Loucy (cell line): Measurements from ENCODE around the gene FBXO47.

Experiments used
- H2AFZ ChIP-seq: fragments of 200-600 bp; sonication (generic); 2 replicates; pipeline ENCODE4 v1.6.0; 2016; ENCODE audit warnings: antibody characterized with exemption, mild to moderate bottlenecking, low read length, moderate library complexity
- H3F3A ChIP-seq: fragments of 200-600 bp; 2 replicates; pipeline ENCODE4 v1.6.0; 2016; ENCODE audit warnings: antibody characterized with exemption, low read depth, mild to moderate bottlenecking
- H3K27me3 ChIP-seq: fragments of 200-600 bp; sonication (generic); 2 replicates; pipeline ENCODE4 v1.6.1; 2014; ENCODE audit warnings: low read length, mild to moderate bottlenecking; ENCODE audit not compliant: insufficient read depth, poor library complexity, severe bottlenecking
- H3K36me3 ChIP-seq: fragments of 200-600 bp; sonication (generic); 2 replicates; pipeline ENCODE4 v1.6.1; 2016; ENCODE audit warnings: low read length; ENCODE audit not compliant: insufficient read depth
- H3K4me1 ChIP-seq: fragments of 200-600 bp; sonication (generic); 2 replicates; pipeline ENCODE4 v1.5.1; 2014; ENCODE audit warnings: low read length, mild to moderate bottlenecking; ENCODE audit not compliant: insufficient read depth, poor library complexity, severe bottlenecking
- H3K4me2 ChIP-seq: fragments of 200-600 bp; sonication (generic); 2 replicates; pipeline ENCODE4 v1.6.0; 2014; ENCODE audit warnings: antibody characterized with exemption, low read length, low read depth, mild to moderate bottlenecking; ENCODE audit not compliant: poor library complexity, severe bottlenecking
- H3K4me3 ChIP-seq: fragments of 200-600 bp; sonication (generic); 2 replicates; pipeline ENCODE4 v1.5.1; 2014; ENCODE audit warnings: low read length, mild to moderate bottlenecking, mixed read lengths; ENCODE audit not compliant: poor library complexity, severe bottlenecking
- H3K79me2 ChIP-seq: fragments of 200-600 bp; sonication (generic); 2 replicates; pipeline ENCODE4 v1.6.1; 2014; ENCODE audit warnings: low read length; ENCODE audit not compliant: insufficient read depth
- H3K9ac ChIP-seq: fragments of 200-600 bp; sonication (generic); 2 replicates; pipeline ENCODE4 v1.6.0; 2014; ENCODE audit warnings: mild to moderate bottlenecking, low read depth, low read length, moderate library complexity; ENCODE audit not compliant: poor library complexity, severe bottlenecking
- H3K9me2 ChIP-seq: fragments of 200-600 bp; sonication (generic); replicated peaks from 2 replicates; pipeline ENCODE4 v1.6.1; 2016; ENCODE audit warnings: low read depth, low read length, mixed read lengths
- H3K9me3 ChIP-seq: fragments of 200-600 bp; sonication (generic); 2 replicates; pipeline ENCODE4 v1.6.1; 2014; ENCODE audit warnings: mild to moderate bottlenecking, antibody characterized with exemption, low read length, low read depth; ENCODE audit not compliant: insufficient read depth
- H4K20me1 ChIP-seq: fragments of 200-600 bp; sonication (generic); 2 replicates; pipeline ENCODE4 v1.6.0; 2014; ENCODE audit warnings: antibody characterized with exemption, low read length, mild to moderate bottlenecking; ENCODE audit not compliant: insufficient read depth, poor library complexity, severe bottlenecking
- EZH2phosphoT487 ChIP-seq: fragments of 200-600 bp; IDR thresholded peaks from 2 replicates; pipeline ENCODE4 v1.6.1; 2018; ENCODE audit warnings: antibody characterized with exemption, mild to moderate bottlenecking, moderate library complexity, borderline replicate concordance
- TF ChIP-seq, protein P1 (sequence below): fragments of 200-600 bp; sonication (generic); conservative IDR thresholded peaks from 2 replicates; pipeline ENCODE4 v1.5.1; 2014; ENCODE audit warnings: mild to moderate bottlenecking, antibody characterized with exemption, low read length

FBXO47 gene

DNA sequence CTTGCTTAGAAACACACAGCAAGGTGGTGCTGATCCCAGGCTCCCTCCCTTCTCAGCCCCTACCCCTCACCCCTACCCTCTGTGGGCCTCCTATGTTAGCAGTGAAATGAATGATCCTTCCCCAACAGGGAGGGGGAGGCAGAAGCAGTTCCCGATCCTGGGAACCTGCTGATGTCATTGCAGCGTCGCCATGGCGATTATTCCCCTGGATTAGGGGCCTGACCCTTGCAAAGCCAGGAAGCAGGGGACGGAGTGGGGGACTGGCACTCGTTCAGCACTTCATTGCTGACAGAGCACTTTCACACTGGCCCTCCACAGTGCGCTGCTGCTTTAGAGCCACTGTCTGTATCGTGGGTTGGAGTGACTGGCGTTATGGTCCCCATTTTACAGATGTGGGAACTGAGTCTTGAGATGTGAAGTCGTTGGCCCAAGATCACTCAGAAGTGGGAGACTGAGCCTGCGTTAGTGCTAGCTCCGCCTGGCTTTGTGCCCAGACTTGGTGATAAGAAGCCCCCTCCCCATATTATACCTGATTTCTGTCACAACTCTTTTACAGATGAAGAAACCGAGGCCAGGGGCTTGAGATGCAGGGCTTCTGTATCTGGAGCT lies 70.8 kb downstream of the FBXO47 start:
- Histone ChIP-seq H3K9me3 (no peaks in the 10 kb centered on the region), H3F3A (peaks cover 6% of the 10 kb centered on the region; the same call in 1 of the 2 replicates), H3K79me2 (peaks cover 38% of the 10 kb centered on the region), H3K27me3 (no peaks in the 10 kb centered on the region), H2AFZ (no peak overlapping the region), H3K9ac (peak overlapping the region; percentile 90), H3K36me3 (peaks cover 55% of the 10 kb centered on the region; the same call in 1 of the 2 replicates), H4K20me1 (no peaks in the 10 kb centered on the region), H3K4me1 (peaks cover 72% of the 10 kb centered on the region), H3K4me3 (no peak overlapping the region), H3K4me2 (peak overlapping the region; percentile 87), H3K9me2 (no peaks in the 10 kb centered on the region)
- TF ChIP-seq, protein P1, sequence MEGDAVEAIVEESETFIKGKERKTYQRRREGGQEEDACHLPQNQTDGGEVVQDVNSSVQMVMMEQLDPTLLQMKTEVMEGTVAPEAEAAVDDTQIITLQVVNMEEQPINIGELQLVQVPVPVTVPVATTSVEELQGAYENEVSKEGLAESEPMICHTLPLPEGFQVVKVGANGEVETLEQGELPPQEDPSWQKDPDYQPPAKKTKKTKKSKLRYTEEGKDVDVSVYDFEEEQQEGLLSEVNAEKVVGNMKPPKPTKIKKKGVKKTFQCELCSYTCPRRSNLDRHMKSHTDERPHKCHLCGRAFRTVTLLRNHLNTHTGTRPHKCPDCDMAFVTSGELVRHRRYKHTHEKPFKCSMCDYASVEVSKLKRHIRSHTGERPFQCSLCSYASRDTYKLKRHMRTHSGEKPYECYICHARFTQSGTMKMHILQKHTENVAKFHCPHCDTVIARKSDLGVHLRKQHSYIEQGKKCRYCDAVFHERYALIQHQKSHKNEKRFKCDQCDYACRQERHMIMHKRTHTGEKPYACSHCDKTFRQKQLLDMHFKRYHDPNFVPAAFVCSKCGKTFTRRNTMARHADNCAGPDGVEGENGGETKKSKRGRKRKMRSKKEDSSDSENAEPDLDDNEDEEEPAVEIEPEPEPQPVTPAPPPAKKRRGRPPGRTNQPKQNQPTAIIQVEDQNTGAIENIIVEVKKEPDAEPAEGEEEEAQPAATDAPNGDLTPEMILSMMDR: no peak
- TF ChIP-seq EZH2phosphoT487: no peak

- H3K4me2 ChIP-seq: no peak overlapping the region
Observed at GRCh38 chr17:38894276-38894675, 72.9 kb downstream of the FBXO47 start.

GRCh38 chr17:38893607-38894006 lies 73.6 kb downstream of the FBXO47 start:
- Histone ChIP-seq H3K9me3 (no peaks in the 10 kb centered on the region), H4K20me1 (peaks cover 11% of the 10 kb centered on the region), H3K4me2 (peak overlapping the region; percentile 43), H3K79me2 (peaks cover 56% of the 10 kb centered on the region), H3K9me2 (no peaks in the 10 kb centered on the region), H3F3A (no peaks in the 10 kb centered on the region), H3K9ac (peak overlapping the region; percentile 45), H3K4me3 (no peak overlapping the region), H3K27me3 (no peaks in the 10 kb centered on the region), H3K4me1 (peaks cover 45% of the 10 kb centered on the region), H2AFZ (no peak overlapping the region), H3K36me3 (peaks cover 84% of the 10 kb centered on the region; the same call in 1 of the 2 replicates)
- no peak for TF ChIP-seq EZH2phosphoT487
- TF ChIP-seq, protein P1: no peak

More at GRCh38 chr17:38894276-38894675, 72.9 kb downstream of the FBXO47 start:
- no peaks in the 10 kb centered on the region for H3F3A ChIP-seq
- H3K4me3 ChIP-seq: no peak overlapping the region
- H4K20me1 ChIP-seq: peaks cover 7% of the 10 kb centered on the region
- no peaks in the 10 kb centered on the region for H3K9me2 ChIP-seq
- H3K9ac ChIP-seq: no peak overlapping the region
- no peaks in the 10 kb centered on the region for H3K9me3 ChIP-seq
- TF ChIP-seq EZH2phosphoT487: no peak
- TF ChIP-seq, protein P1: no peak
- H3K79me2 ChIP-seq: peaks cover 49% of the 10 kb centered on the region
- H2AFZ ChIP-seq: no peak overlapping the region
- H3K27me3 ChIP-seq: no peaks in the 10 kb centered on the region
- peaks cover 77% of the 10 kb centered on the region; the same call in 1 of the 2 replicates for H3K36me3 ChIP-seq
- H3K4me1 ChIP-seq: peaks cover 50% of the 10 kb centered on the region
